GM23248 (cell line): ENCODE results near the gene TOP1. TPM values are rescaled to one million over a fixed set of nuclear protein-coding genes. Genes with fewer than 3 reads are reported as not detected.

Experiments
- DNase-seq: peaks from one replicate; pipeline ENCODE4 v3.0.0-alpha.2; 2015
- H2AFZ ChIP-seq: fragments of 200-600 bp; sonication (generic); 2 replicates; pipeline ENCODE4 v1.6.1; 2016; ENCODE audit warnings: antibody characterized with exemption
- H3F3A ChIP-seq: fragments of 200-600 bp; sonication (generic); 2 replicates; pipeline ENCODE4 v1.6.1; 2016; ENCODE audit warnings: mild to moderate bottlenecking, antibody characterized with exemption, mixed run types; ENCODE audit not compliant: insufficient read depth
- H3K27ac ChIP-seq: fragments of 200-600 bp; sonication (generic); 2 replicates; pipeline ENCODE4 v1.5.1; 2016; ENCODE audit warnings: mild to moderate bottlenecking
- H3K27me3 ChIP-seq: fragments of 200-600 bp; sonication (generic); replicated peaks from 2 replicates; pipeline ENCODE4 v1.6.1; 2016; ENCODE audit warnings: mild to moderate bottlenecking; ENCODE audit not compliant: insufficient read depth
- H3K36me3 ChIP-seq: fragments of 200-600 bp; sonication (generic); 2 replicates; pipeline ENCODE4 v1.6.1; 2016; ENCODE audit warnings: low read depth, mild to moderate bottlenecking
- H3K4me1 ChIP-seq: fragments of 200-600 bp; sonication (generic); 2 replicates; pipeline ENCODE4 v1.6.1; 2016; ENCODE audit warnings: mild to moderate bottlenecking; ENCODE audit not compliant: insufficient read depth
- H3K4me2 ChIP-seq: fragments of 200-600 bp; sonication (generic); one replicate; pipeline ENCODE4 v1.6.1; 2016; ENCODE audit warnings: mild to moderate bottlenecking; ENCODE audit not compliant: unreplicated experiment
- H3K4me3 ChIP-seq: fragments of 200-600 bp; sonication (generic); 2 replicates; pipeline ENCODE4 v1.5.1; 2016; ENCODE audit warnings: mild to moderate bottlenecking
- H3K79me2 ChIP-seq: fragments of 200-600 bp; sonication (generic); 2 replicates; pipeline ENCODE4 v1.6.1; 2016; ENCODE audit warnings: mild to moderate bottlenecking; ENCODE audit not compliant: insufficient read depth
- H3K9ac ChIP-seq: fragments of 200-600 bp; sonication (generic); 2 replicates; pipeline ENCODE4 v1.6.1; 2016; ENCODE audit warnings: mild to moderate bottlenecking
- H3K9me2 ChIP-seq: fragments of 200-600 bp; sonication (generic); 2 replicates; pipeline ENCODE4 v1.6.1; 2016; ENCODE audit warnings: mixed run types, mild to moderate bottlenecking, moderate library complexity; ENCODE audit not compliant: insufficient read depth
- H3K9me3 ChIP-seq: fragments of 200-600 bp; sonication (generic); one replicate; pipeline ENCODE4 v1.6.1; 2017; ENCODE audit warnings: low read depth
- H4K20me1 ChIP-seq: fragments of 200-600 bp; sonication (generic); 2 replicates; pipeline ENCODE4 v1.6.0; 2016; ENCODE audit not compliant: insufficient read depth
- EZH2 ChIP-seq: fragments of 200-600 bp; sonication (generic); IDR thresholded peaks from 2 replicates; pipeline ENCODE4 v1.6.1; 2018; ENCODE audit warnings: antibody characterized with exemption, mild to moderate bottlenecking; ENCODE audit not compliant: insufficient read depth, poor library complexity, severe bottlenecking
- EZH2phosphoT487 ChIP-seq: fragments of 200-600 bp; sonication (generic); IDR thresholded peaks from 2 replicates; pipeline ENCODE4 v1.6.1; 2018; ENCODE audit warnings: antibody characterized with exemption, moderate library complexity, mild to moderate bottlenecking, low read depth; ENCODE audit not compliant: insufficient read depth
- WGBS, 2 experiments: methylation state at CpG; one replicate each; pipeline ENCODE4 v1.1.6; 2015 to 2017; ENCODE audit warnings: low lambda C conversion rate in 2 of 2, low coverage in 1 of 2; ENCODE audit errors: missing lambda C conversion rate in 2 of 2; 5-methylcytosine and 5-hydroxymethylcytosine counted together
- in situ Hi-C: fragments of 300-500 bp; cut with MboI; formaldehyde crosslinking; loops from 2 replicates; pipeline ENCODE4 v1.15.0; 2020
- polyA plus RNA-seq: library from polyadenylated mRNA; unstranded; fragments of >200 nt; fragmentation: Nextera tagmentation; extraction: Ambion mirVana; gene quantifications from 2 replicates; pipeline ENCODE4 v1.2.1, GENCODE V29; 2016
- total RNA-seq: library from RNA; depleted of rRNA; stranded (reverse); fragments of >200 nt; shearing (Covaris generic); gene quantifications from 2 replicates; pipeline ENCODE4 v1.2.3, GENCODE V29; 2014

The TOP1 gene
- total and polyA plus RNA-seq, 2 experiments from 2014 or later: 9.0 to 17.9 TPM

DNA sequence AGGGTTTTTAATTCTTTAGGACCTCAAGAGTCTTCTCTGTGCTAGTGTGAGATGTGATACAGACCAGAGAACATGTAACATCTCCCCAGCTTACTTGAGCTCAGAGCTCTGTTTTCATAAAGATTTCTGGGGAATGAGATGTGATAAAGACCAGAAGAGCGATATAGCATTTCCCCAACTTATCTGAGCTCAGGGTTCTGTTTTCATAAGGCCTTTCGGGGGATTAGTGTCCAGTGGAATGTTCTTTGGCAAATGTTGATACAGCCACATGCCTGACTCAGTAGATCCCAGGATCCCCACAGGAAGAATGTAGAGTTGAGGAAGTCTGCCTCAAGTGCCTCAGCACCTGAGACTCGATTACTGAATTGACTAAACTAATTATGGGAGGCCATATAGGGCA is 18.7 kb upstream of the TOP1 start:
- Histone ChIP-seq H3K9ac (no peak overlapping the region), H2AFZ (no peak overlapping the region), H4K20me1 (no peaks in the 10 kb centered on the region), H3K4me3 (no peak overlapping the region), H3K4me2 (no peak overlapping the region), H3K79me2 (no peaks in the 10 kb centered on the region), H3K36me3 (no peaks in the 10 kb centered on the region), H3K27ac (no peak overlapping the region), H3K4me1 (peaks cover 27% of the 10 kb centered on the region), H3F3A (peaks cover 4% of the 10 kb centered on the region), H3K9me3 (no peaks in the 10 kb centered on the region), H3K9me2 (no peaks in the 10 kb centered on the region), H3K27me3 (no peaks in the 10 kb centered on the region)
- TF ChIP-seq EZH2phosphoT487 (no peak), EZH2 (no peak)
- DNase-seq: no peak
- in situ Hi-C loops: no loop called here
- WGBS, 2 experiments: 79 to 87% methylated on average over 3 of the region's 3 CpGs

DNA sequence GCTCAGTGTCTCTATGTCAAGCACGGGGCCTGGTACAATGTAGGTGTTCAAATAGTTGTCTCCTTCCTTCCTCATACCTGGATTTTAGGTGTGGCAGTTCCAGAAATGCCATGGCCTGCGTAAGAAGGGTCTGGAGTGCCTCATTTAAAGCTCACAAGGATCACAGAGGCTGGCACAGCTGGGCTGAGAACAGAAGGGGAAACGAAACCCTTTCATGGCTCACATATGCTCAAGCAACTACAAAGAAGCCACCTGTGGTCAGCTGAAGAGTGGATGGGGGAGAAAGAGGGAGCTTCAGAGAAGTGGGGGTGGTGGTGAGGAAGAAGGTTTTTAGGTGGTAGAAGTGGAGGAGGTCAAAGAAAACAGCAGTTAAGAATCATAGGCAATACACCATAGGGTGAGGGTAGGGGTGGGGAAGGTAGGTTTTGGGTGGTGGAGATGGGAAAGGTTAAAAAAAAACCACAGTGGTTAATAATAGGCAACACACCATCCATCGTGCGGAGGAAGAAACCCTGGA is 17.0 kb upstream of the TOP1 start:
- no peaks in the 10 kb centered on the region for H3F3A ChIP-seq
- no peak overlapping the region for H2AFZ ChIP-seq
- no peaks in the 10 kb centered on the region for H4K20me1 ChIP-seq
- no peaks in the 10 kb centered on the region for H3K27me3 ChIP-seq
- no peaks in the 10 kb centered on the region for H3K79me2 ChIP-seq
- no peak overlapping the region for H3K9ac ChIP-seq
- H3K9me3 ChIP-seq: no peaks in the 10 kb centered on the region
- no peak overlapping the region for H3K27ac ChIP-seq
- H3K4me1 ChIP-seq: peaks cover 16% of the 10 kb centered on the region
- no peak for TF ChIP-seq EZH2phosphoT487
- no peak for TF ChIP-seq EZH2
- DNase-seq: no peak
- in situ Hi-C loops: no loop called here
- no peaks in the 10 kb centered on the region for H3K9me2 ChIP-seq
- no peaks in the 10 kb centered on the region for H3K36me3 ChIP-seq
- no peak overlapping the region for H3K4me3 ChIP-seq
- no peak overlapping the region for H3K4me2 ChIP-seq
- 85 to 92% methylated on average over 5 of the region's 5 CpGs for WGBS, 2 experiments

DNA sequence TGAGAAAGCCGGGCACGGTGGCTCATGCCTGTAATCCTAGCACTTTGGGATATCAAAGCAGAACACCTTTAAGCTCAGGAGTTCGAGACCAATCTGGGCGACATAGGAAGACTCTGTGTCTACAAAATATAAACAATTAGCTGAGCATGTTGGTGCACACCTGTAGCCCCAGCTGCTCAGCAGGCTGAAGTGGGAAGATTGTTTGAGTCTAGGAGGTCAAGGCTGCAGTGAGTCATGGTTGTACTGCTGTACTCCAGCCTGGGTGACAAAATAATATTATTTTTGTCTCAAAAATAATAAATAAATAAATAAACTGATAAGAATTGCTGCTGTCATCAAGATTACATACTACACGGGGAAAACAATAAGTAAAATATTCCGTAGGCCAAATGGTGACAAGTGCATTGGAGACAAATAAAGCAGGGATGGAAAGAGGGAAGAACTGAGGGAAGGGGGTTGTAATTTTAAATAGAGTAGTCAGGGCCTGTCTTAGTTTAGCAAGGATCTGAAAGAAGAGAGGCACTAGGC is 14.0 kb upstream of the TOP1 start:
- no peak for DNase-seq
- no peaks in the 10 kb centered on the region for H3K27me3 ChIP-seq

DNA sequence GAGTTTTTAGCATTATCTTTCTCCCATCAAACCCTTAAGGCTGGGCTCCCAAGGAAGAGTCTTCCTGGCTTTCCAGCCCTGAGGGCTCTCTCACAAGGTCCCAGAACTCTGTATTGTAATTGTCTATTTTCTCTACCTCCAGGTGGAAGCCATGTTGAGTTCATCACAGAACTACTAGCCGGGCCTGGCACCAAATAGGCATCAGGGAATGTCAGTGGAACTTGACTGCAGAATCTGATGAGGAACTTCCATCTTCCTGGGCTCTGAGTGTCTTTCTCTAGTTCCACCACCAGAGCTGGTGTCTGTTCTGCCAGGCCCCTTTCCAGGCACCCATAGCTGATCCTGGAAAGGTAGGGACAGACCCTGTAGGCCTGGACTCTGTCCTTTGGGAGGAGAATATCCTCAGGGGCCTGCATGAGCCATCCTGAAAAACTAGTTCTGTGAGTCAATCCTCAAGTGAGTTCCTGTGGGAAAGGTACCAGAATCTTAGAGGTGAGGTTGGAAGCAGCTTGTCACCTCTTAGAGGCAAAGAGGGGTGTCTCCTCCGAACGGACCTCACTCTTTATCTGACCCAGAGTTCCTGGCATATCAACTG is 11.1 kb upstream of the TOP1 start:
- Histone ChIP-seq H3K36me3 (no peaks in the 10 kb centered on the region), H3K9me3 (no peaks in the 10 kb centered on the region), H3K9ac (no peak overlapping the region), H3K4me2 (no peak overlapping the region), H3K27ac (no peak overlapping the region), H2AFZ (no peak overlapping the region), H3K9me2 (no peaks in the 10 kb centered on the region), H3F3A (no peaks in the 10 kb centered on the region), H3K79me2 (no peaks in the 10 kb centered on the region), H3K4me3 (no peak overlapping the region), H3K4me1 (no peaks in the 10 kb centered on the region; the same call in 1 of the 2 replicates), H3K27me3 (no peaks in the 10 kb centered on the region), H4K20me1 (no peaks in the 10 kb centered on the region)
- 95 to 100% methylated on average over 3 of the region's 3 CpGs for WGBS, 2 experiments
- in situ Hi-C loops: no loop called here
- no peak for DNase-seq
- TF ChIP-seq EZH2: no peak
- no peak for TF ChIP-seq EZH2phosphoT487

More for the DNA sequence above, 14.0 kb upstream of the TOP1 start:
- in situ Hi-C loops: no loop called here
- H4K20me1 ChIP-seq: no peaks in the 10 kb centered on the region
- no peaks in the 10 kb centered on the region for H3K9me3 ChIP-seq
- no peaks in the 10 kb centered on the region for H3K79me2 ChIP-seq
- no peak overlapping the region for H3K9ac ChIP-seq
- no peaks in the 10 kb centered on the region for H3K9me2 ChIP-seq
- no peaks in the 10 kb centered on the region for H3F3A ChIP-seq
- no peak overlapping the region for H3K4me3 ChIP-seq
- no peaks in the 10 kb centered on the region for H3K36me3 ChIP-seq
- H3K4me2 ChIP-seq: no peak overlapping the region
- H3K27ac ChIP-seq: no peak overlapping the region
- 96% methylated on average over 6 of the region's 6 CpGs for WGBS, 2 experiments
- H3K4me1 ChIP-seq: peaks cover 6% of the 10 kb centered on the region
- no peak for TF ChIP-seq EZH2phosphoT487
- no peak for TF ChIP-seq EZH2
- H2AFZ ChIP-seq: no peak overlapping the region
